Germinal center (tissue), 1 donor: ENCODE data around the gene ORC2.

Source experiments
- DNase-seq: peaks from one replicate; pipeline ENCODE4 v3.0.0; 2012; ENCODE audit warnings: mixed read lengths, low spot score

ORC2 gene

GRCh38 chr2:200860092-200860795, 103.2 kb downstream of the ORC2 start:
- no peak for DNase-seq
